Measurements from ENCODE around the gene CST7. TPM values are rescaled to one million over a fixed set of nuclear protein-coding genes. Genes with fewer than 3 reads are reported as not detected.

The CST7 gene
- polyA plus RNA-seq, 1 donor from 2014 or later = not detected

DNA sequence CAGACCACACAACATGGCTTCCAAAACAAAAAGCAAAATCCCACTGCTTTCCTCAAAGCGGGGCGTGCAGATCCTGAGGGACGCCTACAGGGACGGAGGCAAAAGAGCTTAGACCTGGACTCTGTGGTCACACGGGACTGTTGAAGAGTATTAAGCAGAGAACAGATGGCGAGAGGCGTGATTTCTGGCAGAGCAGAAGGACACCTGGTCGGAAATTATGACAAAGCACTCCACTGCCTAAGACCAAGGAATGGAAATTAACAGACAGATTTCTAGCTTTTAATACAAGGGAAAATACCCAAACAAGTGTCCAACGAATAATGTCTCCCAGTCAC, 15.4 kb downstream of the CST7 start:
- Histone ChIP-seq H3F3A (ENCODE audit: insufficient read depth, low read length, poor library complexity, severe bottlenecking) (no peaks in the 10 kb centered on the region), H4K20me1 (ENCODE audit: insufficient read depth) (no peaks in the 10 kb centered on the region), H3K4me3 (ENCODE audit: low read length) (no peak overlapping the region), H3K4me2 (ENCODE audit: low read length) (no peak overlapping the region), H3K36me3 (ENCODE audit: insufficient read depth, low read length) (peaks cover 18% of the 10 kb centered on the region), H3K9me3 (ENCODE audit: low read length) (no peaks in the 10 kb centered on the region), H3K79me2 (replicated peaks; ENCODE audit: insufficient read depth, low read length) (no peaks in the 10 kb centered on the region), H3K27ac (ENCODE audit: low read length) (no peak overlapping the region), H2AFZ (ENCODE audit: low read depth, low read length) (no peak overlapping the region), H3K9me2 (ENCODE audit: insufficient read depth, low read length) (no peaks in the 10 kb centered on the region), H3K27me3 (ENCODE audit: insufficient read depth, low read depth, low read length) (no peaks in the 10 kb centered on the region), H3K9ac (ENCODE audit: low read length) (no peak overlapping the region)
- TF ChIP-seq MXI1 (conservative IDR thresholded peaks at IDR 0.05; ENCODE audit: poor library complexity, severe bottlenecking) = no peak
- no peak for TF ChIP-seq POLR2AphosphoS5 (IDR thresholded peaks at IDR 0.05)
- TF ChIP-seq EP300 (conservative IDR thresholded peaks at IDR 0.05; ENCODE audit: poor library complexity, severe bottlenecking) = no peak
- no peak for TF ChIP-seq SMC3 (conservative IDR thresholded peaks at IDR 0.05; ENCODE audit: poor library complexity)
- no peak for TF ChIP-seq REST (IDR thresholded peaks at IDR 0.05; ENCODE audit: borderline replicate concordance)
- TF ChIP-seq TAF1 (IDR thresholded peaks at IDR 0.05; ENCODE audit: low read depth) = no peak
- no peak for TF ChIP-seq CTCF (IDR thresholded peaks at IDR 0.05; ENCODE audit: poor library complexity, severe bottlenecking)

GRCh38 chr20:24965065-24965919, 16.2 kb downstream of the CST7 start:
- H4K20me1 ChIP-seq (ENCODE audit: insufficient read depth) = no peaks in the 10 kb centered on the region
- H3K9me3 ChIP-seq (ENCODE audit: low read length) = no peaks in the 10 kb centered on the region
- no peak overlapping the region for H2AFZ ChIP-seq (ENCODE audit: low read depth, low read length)
- H3K9me2 ChIP-seq (ENCODE audit: insufficient read depth, low read length) = no peaks in the 10 kb centered on the region
- no peaks in the 10 kb centered on the region for H3F3A ChIP-seq (ENCODE audit: insufficient read depth, low read length, poor library complexity, severe bottlenecking)
- no peaks in the 10 kb centered on the region for H3K27me3 ChIP-seq (ENCODE audit: insufficient read depth, low read depth, low read length)
- H3K27ac ChIP-seq (ENCODE audit: low read length) = no peak overlapping the region
- no peak overlapping the region for H3K9ac ChIP-seq (ENCODE audit: low read length)
- H3K4me2 ChIP-seq (ENCODE audit: low read length) = no peak overlapping the region
- peaks cover 18% of the 10 kb centered on the region for H3K36me3 ChIP-seq (ENCODE audit: insufficient read depth, low read length)
- H3K79me2 ChIP-seq (replicated peaks; ENCODE audit: insufficient read depth, low read length) = no peaks in the 10 kb centered on the region
- no peak overlapping the region for H3K4me3 ChIP-seq (ENCODE audit: low read length)
- TF ChIP-seq EZH2 (IDR thresholded peaks at IDR 0.05; ENCODE audit: borderline replicate concordance, insufficient read depth, low read length, poor library complexity, severe bottlenecking) (no peak), REST (IDR thresholded peaks at IDR 0.05; ENCODE audit: borderline replicate concordance) (no peak), POLR2AphosphoS5 (IDR thresholded peaks at IDR 0.05) (no peak), CTCF (IDR thresholded peaks at IDR 0.05; ENCODE audit: poor library complexity, severe bottlenecking) (no peak), MXI1 (conservative IDR thresholded peaks at IDR 0.05; ENCODE audit: poor library complexity, severe bottlenecking) (no peak), SMC3 (conservative IDR thresholded peaks at IDR 0.05; ENCODE audit: poor library complexity) (no peak), RAD21 (conservative IDR thresholded peaks at IDR 0.05) (no peak), EP300 (conservative IDR thresholded peaks at IDR 0.05; ENCODE audit: poor library complexity, severe bottlenecking) (no peak), TAF1 (IDR thresholded peaks at IDR 0.05; ENCODE audit: low read depth) (no peak)
